HCT116 (cell line): ENCODE data around the gene SNPH.

Experiments used
- CEBPB ChIP-seq: IDR thresholded peaks from 2 replicates; pipeline ENCODE4 v1.6.1; 2012; ENCODE audit warnings: low read depth
- TF ChIP-seq, protein P1 (sequence below), 3 experiments: fragments of 200-600 bp in 1 of 3; sonication (generic) in 1 of 3; IDR thresholded peaks in 2 of 3; conservative IDR thresholded peaks in 1 of 3; 2 replicates each; pipeline ENCODE4 v1.5.1; 2012 to 2017; ENCODE audit warnings: low read depth in 2 of 3, low read length in 2 of 3, antibody characterized with exemption in 1 of 3, borderline replicate concordance in 1 of 3, control low read depth in 1 of 3, mild to moderate bottlenecking in 1 of 3, mixed read lengths in 1 of 3, mixed run types in 1 of 3, moderate library complexity in 1 of 3; ENCODE audit not compliant: insufficient read depth in 1 of 3

DNA sequence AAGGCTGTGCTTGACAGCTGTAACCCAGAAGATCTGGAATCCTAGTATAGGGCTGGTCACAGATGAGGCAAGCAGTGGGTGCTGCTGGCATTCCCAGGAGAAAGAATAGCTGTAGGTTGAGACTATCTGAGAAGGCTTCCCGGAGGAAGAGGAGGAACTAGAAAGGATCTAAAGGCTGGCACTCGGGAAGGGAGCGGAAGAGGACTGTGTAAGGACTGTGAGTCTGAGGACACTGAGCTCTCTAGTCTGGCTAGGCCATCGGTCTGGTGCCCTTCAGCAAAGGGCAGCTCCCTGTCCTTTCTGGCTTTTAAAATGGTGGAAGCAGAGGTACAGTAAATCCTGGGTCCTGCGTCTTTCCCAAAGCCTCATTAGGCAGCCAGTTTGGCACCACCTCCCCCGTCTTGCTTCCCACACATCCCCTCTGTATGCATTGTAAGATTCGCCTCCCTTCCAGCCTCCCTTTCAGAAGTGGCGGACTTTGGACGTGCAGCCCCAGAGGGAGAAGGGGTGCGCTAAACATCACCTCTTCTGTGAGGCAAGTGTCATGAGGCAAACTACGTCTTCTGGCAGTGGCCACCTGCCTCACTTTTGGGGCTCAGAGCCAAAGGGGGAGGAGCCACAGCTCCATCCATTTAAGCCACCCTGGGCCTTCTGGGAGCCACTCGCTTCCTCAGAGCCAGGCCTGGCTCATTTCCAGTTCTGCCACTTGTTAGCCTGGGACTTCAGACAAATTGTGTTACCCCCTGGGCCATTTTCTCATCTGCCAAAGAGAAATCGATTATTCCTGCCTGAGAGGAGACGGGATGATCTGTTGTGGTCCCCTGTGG, 8.6 kb downstream of the SNPH start:
- TF ChIP-seq, protein P1, sequence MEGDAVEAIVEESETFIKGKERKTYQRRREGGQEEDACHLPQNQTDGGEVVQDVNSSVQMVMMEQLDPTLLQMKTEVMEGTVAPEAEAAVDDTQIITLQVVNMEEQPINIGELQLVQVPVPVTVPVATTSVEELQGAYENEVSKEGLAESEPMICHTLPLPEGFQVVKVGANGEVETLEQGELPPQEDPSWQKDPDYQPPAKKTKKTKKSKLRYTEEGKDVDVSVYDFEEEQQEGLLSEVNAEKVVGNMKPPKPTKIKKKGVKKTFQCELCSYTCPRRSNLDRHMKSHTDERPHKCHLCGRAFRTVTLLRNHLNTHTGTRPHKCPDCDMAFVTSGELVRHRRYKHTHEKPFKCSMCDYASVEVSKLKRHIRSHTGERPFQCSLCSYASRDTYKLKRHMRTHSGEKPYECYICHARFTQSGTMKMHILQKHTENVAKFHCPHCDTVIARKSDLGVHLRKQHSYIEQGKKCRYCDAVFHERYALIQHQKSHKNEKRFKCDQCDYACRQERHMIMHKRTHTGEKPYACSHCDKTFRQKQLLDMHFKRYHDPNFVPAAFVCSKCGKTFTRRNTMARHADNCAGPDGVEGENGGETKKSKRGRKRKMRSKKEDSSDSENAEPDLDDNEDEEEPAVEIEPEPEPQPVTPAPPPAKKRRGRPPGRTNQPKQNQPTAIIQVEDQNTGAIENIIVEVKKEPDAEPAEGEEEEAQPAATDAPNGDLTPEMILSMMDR (IDR thresholded peaks at IDR 0.05 in 2 of 3, conservative IDR thresholded peaks at IDR 0.05 in 1 of 3; ENCODE audit: borderline replicate concordance in 1 of 3, insufficient read depth in 1 of 3, low read depth in 2 of 3, low read length in 2 of 3) = no peak
- TF ChIP-seq CEBPB = no peak
